Activated CD4-positive, alpha-beta T cell treated with anti-CD3 and anti-CD28 coated beads for 48 hours (primary cell): ENCODE results near the gene SDSL.

Source experiments
- DNase-seq: peaks from one replicate; pipeline ENCODE4 v3.0.0-alpha.2; 2020

The SDSL gene

DNA sequence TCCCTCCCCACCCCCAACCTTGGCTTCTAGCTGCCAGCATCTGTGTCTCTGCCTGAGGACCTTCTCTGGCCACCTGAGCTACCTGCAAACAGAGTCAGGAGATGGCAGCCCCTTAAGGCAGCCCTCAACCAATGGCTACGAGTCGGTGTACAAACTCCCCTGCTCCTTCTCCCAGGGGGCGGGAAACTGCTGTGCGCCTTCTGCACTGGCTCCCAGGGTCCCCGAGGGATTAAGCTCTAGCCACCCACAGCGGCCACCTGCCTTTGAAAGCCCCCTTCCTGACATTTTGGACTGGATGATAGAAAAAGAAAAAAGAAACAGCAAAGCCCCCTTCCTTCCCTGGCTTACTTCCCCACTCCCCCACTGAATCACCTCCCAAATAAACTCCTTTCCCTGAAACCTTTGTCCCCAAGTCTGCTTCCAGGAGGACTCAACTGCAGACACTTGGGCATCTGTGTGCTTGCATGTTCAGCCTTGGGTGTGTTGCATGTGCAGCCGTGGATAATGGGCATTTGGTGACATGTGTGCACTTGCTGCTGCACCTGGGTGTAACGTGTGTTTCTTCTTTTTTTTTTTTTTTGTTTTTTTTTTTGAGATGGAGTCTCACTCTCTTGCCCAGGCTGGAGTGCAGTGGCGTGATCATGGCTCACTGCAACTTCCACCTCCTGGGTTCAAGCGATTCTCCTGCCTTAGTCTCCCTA lies 24.5 kb upstream of the SDSL start:
- DNase-seq, result no peak

DNA sequence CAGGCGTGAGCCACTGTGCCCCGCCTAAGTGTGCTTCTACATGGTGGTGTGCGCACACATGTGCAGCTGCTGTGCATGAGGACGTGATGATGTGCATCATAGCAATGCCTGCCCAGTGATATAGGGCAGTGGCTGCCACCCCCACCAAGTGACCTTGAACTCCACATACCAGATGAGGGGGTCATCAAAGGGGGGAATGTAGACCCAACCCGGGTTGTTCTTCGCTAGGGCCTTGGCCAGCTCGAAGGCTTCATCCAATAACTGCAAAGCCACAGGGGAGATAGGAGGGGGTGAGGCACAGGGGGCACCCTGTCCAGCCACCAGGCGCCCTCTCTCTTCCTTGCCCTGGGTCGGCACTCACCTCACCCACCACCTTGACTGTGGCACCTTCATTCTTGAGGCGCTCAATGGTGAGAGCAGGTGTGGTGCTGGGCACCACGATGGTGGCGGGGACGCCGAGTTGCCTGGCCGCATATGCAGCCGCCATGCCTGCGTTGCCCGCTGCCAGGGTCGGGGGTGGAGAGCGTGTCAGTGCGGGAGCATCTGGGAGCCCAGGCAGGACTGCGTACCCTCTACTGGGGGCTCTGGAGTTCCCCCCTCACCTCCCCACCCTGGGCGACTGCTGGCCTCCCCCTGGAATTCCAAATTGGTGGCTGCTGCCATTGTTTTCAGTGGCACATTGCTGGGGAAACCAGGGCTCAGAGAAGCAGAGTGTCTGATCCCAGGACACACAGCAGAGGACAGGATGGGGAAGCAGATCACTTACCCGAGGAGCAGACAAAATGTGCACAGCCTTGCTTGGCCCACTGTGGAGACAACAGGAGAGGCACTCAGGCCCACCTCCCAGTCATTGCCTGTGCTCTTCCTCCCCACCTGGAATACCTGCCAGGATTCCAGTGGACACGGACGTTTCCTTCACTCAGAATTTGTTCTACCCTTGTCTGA lies 23.6 kb upstream of the SDSL start:
- no peak for DNase-seq

DNA sequence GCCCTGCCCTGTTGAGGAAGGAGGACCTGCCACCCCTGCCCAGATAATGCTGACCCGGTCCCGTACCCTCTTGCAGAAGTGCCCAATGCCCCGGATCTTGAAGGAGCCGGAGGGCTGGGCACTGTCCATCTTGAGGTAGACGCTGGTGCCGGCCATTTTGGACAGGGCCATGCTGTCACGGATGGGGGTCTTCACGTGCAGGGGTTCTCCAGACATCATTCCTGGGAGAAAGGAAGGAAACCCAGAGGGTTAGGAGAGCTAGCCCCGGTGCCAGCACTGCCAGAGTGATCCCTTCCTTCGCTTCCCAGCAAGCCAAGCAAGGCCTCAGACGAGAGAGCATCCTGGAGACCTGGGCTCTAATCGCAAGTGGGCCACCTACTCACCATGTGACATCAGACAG lies 22.7 kb upstream of the SDSL start:
- DNase-seq, result no peak

DNA sequence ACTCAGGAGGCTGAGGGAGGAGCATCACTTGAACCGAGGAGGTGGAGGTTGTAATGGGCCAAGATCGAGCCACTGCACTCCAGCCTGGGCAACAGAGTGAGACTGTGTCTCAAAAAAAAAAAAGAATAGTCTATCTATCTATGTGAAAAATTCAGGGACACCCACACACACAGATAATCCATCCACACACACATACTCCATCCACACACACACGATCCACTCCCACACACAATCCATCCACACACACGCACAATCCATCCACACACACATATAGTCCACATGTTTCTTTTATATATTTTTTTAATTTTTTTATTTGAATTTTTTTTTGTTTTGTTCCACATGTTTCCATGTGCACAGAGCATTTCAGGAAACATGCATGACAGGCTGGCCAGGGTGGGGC lies 21.8 kb upstream of the SDSL start:
- no peak for DNase-seq

DNA sequence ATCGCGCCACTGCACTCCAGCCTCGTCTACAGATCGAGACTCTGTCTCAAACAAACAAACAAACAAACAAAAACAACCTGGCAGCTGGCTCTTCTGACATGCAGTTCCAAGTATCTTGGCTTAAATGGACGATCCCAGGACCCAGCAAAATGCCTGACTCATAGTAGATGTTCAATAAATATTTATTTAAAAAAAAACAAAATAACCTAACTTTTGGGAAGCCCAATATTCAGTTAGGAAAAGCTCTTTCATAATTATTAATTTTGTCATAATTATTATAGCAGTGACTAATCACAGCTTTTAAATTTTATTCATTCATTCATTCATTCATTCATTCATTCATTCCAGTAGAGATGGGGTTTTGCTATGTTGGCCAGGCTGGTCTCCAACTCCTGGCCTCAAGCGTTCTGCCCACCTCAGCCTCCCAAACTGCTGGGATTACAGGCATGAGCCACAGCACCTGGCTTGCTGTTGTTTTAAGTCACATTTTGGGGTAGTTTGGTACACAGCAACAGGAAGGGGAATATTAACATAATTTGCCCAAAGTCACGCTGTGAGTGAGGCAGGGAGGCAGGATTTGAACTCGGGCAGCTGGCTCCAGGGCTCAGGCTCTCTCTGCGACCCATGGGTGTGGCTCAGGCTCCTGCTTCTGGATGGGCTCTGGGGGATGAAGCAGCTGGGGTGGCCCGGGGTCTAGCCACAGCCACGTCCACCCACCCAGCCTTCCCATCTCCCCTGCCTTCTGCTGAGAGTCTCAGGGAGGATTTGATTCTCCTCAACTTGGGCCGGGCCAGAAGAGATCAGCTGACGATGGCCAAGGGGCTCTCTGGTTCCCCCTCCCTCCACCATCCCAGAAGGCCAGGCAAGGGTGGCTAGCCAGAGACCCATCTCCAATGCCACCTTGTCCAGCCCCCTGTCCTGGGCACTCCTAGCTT lies 20.8 kb upstream of the SDSL start:
- DNase-seq, result no peak

DNA sequence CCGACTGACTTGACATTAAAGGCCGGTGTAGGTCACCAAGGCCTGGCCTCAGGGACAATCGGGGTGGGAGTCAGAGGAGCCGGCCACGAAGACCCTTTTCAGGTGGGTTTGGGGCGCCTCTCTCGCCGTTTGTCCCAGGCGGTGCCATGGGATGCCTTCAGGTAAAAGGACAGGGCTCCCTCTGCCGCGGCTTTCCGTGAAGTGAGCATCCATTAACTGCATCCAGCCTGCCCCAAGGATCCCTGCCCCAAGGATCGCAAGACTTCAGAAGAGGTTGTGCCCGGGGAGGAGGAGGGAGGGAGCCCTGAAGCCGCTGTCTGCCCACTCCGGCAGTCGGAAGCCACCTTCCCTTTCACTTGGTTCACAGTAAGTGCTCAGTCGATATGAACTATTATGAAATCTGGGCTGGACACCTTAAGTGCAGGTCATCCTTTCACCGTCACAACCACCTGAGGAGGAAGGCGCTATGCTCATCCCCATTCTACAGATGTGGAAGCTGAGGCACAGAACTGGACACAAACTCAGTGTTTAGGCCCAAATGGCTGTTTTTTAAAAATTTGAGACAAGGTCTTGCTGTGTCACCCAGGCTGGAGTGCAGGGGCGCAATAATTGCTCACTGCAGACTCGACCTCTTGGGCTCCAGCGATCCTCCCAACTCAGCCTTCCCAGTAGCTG lies 19.5 kb upstream of the SDSL start:
- no peak for DNase-seq

DNA sequence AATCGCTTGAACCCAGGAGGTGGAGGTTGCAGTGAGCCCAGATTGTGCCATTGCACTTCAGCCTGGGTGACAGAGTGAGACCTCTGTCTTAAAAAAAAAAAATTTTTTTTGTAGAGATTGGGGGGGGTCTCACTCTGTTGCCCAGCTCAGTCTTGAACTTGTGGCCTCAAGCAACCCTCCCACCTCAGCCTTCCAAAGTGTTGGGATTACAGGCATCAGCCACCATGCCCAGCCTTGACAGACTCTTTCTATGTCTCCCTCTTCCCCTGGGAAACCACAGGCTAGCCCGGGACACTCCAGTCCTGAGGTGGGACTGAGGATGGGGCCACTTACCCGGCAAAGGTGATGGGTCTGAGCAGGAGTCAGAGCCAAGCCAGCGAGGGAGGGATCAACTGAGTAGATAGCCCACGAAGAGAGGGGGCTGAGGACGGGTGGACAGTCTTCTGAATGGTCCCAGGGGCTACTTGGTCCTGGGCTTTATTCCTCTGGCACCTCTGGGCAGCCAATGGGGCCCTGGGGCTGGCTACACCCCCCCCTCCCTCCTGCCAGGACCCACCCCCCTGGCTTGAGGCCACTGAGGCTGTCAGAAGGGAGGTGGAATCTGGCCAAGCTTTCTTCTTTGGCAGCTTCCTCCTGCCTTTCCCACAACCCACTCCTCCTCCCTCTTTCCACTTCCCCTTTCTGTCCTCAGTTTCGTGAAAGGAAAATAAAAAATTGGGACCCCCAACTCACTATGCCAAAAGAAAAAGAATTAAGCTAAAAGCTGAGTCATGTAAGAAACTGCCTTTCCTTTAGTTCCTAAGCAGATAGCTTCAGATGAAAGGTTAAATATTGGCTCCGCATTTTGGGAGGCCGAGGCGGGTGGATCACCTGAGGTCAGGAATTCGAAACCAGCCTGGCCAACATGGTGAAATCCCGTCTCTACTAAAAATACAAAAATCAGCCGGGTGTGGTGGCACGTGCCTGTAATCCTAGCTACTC lies 18.5 kb upstream of the SDSL start, which contains the start of gene SDS:
TSS of gene SDS (minus strand) at position 453 of the 981 bp plus-strand sequence. CDS start 4,179 bp downstream, outside the sequence.
- DNase-seq, result no peak

DNA sequence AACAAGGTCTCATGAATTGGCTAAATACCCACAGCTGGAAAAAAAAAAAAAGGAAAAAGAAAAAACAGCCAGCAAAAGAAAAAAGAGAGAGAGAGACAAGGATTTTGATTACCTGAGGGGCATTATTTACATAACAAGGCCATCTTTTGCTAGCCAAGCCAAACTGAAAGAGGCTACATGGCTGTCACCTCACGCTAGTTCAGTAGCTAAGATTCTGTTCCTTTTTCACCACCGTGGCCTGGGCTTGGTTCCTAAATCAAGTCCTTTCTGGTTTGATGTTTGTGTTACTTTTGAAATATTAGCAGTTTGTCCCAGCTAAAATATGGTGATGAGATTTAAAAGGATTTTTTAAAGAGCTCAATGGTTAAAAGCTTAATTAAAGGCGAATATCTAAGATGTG lies 16.5 kb upstream of the SDSL start:
- DNase-seq, result no peak

DNA sequence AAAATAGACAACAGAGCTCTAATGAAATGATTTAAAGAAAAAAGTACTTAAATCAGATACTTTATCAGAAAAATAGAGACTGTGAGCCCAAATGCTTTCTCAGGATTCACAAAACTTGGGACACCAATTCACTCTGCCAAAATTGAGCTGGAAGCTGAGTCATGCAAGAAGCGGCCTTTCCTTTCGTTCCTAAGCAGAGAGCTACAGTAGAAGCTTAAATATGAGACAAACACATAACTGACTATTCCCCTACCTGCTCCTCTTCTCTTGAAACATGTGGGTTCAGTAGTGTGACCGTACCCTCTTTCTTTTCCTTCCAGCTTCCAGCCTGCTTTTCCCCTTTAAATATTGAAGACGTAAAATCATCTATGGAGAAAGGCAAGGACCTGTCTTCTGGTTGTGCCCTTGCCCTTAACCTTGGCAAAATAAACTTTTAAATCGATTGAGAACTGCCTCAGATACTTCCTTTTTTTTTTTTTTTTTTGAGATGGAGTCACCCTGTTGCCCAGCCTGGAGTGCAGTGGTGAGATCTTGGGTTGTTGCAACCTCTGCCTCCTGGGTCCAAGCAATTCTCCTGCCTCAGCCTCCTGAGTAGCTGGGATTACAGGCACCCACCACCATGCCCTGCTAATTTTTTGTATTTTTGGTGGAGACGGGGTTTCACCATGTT lies 14.1 kb upstream of the SDSL start:
- no peak for DNase-seq

DNA sequence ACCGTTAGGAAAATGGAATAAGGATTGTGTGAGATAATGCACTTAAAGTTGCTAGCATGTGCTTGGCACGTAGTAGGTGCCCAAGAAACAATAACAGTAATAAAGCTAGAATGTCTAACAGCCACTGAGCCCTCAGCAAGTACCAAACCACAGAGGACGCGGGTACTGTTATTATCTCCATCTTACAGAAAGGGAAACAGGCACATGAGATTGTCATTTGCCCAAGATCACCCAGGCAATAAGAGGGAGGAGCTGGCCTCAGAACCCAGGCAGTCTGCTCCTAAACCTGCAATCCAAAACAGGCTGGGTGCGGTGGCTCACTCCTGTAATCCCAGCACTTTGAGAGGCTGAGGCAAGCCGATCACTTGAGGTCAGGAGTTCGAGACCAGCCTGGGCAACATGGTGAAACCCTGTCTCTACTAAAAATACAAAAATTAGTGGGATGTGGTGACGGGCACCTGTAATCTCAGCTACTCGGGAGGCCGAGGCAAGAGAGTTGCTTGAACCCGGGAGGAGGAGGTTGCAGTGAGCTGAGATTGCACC lies 13.4 kb upstream of the SDSL start:
- DNase-seq, result no peak

DNA sequence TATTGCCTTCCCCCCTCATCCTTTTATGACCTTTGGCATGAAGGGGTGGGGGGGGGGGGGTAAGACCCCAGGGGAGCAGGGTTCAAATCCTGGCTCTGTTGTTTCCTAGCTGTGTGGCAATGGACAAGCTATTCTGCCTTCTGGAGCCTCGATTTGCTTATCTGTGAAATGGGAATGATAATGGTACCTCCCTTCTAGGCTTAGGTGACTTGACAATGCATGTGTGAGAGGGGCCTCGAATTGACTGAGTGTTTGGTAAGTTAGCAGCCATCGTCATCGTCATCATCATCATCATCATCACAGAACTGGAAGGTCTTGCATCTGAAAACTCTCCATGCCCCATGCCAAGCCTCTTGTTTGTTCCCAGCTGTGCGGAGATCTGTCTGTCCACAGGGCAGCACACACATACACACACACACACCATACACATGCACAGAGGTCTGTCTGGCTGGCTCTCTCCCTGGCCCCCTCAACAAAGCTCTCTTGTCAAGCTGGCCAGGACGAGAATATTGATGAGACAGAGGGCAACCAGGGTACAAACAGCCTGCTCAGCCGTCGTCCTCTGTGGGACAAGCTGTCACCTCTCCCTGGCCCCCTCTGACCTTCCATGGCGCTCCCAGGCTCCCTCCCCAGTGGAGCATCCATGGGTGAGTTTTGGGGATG lies 12.6 kb upstream of the SDSL start:
- no peak for DNase-seq

DNA sequence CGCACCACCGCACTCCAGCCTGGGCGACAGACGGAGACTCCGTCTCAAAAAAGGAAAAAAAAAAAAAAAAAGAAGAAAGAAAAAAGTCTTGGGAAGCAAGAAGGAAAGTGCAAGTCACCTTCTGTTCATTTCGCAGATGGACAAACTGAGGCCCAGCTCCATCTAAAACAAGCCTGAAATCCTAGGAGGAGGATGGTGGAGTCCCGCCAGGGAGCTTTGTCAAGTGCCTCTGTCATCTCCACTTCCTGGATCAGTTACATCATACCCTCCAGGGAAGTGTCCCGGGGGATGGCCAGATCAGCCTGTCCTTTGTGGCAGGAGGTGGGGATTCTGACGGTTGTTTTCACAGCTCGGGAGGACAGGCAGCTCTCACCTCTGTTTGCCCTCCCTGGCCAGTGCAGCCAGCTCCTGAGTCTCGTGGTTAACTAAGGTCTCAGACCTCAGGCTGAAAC lies 8.7 kb upstream of the SDSL start:
- DNase-seq, result no peak

DNA sequence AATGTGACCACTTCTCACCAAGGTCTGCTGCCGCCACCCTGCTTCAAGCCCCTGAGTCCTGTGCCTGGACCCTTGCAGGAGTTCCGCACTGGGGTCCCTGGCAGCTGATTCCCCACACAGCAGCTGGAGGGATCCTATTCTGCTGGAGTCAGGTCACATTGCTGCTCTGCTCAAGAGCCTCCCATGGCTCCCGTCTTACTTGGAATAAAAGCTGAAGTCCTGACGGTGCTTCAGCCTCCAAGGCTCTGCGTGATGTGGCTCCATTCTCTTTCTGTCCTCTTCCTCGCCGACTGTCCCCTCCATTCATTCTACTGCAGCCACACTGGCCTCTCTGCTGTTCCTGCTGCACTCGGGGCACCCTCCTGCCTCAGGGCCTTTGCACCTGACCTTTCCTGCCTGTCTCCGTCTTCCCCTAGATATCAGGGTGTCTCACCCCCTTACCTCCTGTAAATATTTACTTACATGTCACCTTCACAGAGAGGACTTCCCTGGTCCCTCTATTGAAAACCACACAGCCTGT lies 7.6 kb upstream of the SDSL start:
- DNase-seq, result no peak

DNA sequence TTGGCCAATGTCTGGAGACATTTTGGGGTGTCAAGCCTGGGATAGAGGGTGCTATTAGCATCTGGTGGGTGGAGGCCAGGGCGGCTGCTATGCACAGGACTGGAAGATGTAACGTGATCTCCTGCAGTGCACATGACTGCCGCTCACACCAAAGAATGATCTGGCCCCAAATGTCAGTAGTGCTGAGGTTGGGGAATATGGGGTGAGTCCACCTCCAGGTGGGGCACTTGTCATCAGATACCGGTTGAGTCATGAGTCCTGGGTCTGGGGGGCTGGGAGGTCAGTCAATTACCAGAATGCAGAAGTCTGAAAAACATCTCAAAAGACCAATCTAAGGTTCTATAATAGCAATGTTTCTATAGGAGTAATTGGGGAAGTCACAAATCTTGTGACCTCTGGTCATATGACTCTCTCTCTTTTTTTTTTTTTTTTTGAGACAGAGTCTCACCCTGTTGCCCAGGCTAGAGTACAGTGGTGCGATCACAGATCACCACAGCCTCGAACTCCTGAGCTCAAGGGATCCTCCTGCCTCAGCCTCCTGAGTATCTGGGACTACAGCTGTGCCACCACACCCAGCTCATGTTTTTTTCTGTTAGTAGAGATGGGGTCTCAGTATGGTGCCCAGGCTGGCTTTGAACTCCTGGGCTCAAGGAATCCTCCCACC lies 6.0 kb upstream of the SDSL start:
- DNase-seq, result no peak

DNA sequence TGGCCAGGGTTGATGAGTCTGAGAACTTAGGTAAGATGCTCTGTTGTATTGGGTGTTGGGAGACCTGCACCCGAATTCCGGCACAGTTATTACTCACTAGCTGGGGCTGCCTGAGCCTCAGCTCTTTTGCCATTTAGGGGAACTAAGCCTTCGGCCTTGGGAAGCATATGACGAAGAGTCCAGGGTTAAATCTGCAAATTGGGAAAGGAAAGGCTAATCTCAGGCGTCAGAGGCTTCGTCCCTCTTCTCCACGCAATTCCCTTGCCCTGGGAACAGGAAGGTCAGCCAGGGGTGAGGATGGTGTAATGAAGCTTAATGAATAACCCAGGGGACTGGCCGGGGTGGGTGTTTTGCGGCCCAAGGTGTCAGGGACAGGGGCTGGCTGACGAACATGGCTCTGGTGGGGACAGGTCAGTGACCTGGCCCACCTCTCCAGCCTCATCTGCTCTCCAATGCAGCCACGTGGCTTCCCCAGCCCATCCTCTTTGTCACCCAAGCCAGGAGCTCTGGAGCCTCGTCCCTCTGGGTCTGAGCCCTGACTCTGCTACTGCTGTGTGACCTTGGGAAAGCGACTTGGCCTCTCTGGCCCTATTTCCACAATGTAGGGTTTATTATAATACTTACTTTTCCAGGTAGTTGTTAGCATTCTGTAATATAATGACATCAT lies 3.8 kb upstream of the SDSL start:
- no peak for DNase-seq

DNA sequence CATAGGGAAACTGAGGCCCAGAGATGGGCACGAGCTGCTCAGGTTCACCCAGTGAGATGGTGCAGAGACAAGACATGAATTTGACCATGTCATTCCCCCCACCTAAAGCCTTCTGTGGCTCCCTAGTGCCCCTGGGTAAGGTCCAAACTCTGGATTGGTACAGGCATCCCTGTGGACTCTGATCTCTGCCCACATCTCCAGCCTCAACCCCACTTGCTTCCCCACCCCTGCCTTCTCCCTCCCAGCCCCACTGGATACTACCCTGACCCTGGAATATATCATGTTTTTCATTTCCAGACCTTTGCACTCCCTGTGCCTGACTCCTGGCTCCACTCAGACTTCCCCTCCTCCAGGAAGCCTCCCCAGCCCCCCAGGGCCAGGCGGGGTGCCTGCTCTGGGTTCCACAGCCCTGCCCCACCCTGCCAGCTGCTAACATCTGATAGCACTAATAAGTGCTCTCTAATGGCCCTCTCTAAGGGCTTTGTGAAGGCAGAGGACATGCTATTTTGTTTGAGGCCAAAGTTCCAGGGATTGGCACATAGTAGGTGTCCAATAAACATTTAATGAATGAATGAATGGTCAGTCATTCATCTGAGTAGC lies 1.1 kb upstream of the SDSL start:
- DNase-seq, result no peak

DNA sequence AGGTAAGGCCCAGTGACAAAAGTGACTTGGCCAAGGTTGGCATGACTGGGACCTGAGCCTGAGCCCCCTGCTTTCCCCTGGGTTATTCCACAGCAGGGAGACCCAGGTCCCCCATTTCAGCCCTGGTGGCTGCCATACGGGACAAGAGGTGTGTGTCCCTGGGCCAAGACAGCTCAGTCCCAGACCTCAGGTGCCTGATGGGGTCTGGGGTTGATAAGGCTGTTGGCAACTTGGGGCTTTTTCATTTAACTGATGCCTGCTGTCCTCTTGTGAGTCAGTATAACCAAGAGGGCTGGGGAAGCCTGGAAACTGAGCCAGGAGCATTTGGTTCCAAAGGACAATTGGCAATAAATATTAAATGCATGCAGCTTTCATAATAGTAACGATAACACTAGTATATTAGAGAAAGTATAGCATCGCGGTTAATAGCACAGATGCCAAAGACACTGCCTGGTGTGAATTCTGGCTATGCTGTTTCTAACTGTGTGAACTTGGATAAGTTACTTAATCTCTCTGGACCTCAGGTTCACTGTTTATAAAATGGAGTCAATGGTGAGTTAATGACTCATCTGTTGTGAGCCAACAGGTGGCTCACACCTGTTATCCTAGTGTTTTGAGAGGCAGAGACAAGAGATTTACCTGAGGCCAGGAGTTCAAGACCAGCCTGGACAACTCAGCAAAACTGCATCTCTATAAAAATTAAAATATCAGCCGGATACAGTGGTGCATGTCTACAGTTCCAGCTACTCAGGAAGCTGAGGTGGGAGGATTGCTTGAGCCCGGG lies 898 bp downstream of the SDSL start:
- no peak for DNase-seq
